ENCODE data around the gene CDK5R2.

Gene CDK5R2

DNA sequence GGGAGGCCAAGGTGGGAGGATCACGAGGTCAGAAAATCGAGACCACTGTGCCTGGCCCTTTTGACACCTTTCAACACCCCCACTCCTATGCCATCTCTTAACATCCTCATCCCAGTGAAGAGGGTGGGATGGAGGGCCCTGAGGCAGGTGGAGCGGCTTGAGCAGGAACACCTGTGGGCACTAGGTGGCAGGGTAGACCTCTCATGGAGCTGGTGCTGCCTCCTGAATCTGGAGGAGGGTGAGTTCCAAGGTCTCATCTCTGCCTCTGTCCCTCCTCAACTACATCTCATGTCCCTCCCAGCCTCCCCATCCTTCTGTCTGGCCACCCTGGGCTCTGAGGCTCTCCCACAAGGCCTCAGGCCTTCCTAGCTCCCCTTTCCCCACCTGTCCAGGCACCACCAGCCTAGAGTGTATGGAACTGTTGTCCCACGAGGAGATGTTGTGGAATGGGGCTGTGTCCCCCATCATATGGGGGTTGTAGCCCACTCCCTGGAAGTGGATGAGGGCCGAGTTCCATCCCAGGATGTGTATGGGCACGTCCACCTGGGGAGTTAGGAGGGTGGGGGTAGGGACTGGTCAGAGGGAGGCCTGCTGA is 50.8 kb downstream of the CDK5R2 start:
- DNase-seq: no peak

DNA sequence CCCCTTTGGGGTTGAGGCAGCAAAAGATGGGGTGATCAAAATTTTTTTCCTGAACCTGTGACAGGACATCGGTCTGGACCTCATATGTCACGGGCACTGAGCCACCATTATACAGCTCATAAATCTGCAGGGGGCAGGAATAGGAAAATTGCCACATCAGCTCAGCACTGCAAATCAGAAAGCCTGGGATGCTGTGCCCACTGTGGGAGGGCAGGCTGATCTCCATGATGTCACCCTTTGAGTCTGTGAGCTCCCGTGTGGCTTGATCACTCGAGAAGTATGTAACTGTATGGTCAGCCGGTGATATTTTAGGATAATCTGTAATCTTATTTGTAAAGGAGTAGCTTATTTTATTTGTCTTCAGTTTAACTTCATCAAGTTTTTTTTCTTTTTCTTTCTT is 51.4 kb downstream of the CDK5R2 start:
- no peak for DNase-seq

Data from T1000 (cell line).